Osteoblast (primary cell): ENCODE measurements around the gene NDUFC2. TPM values are rescaled to one million over a fixed set of nuclear protein-coding genes. Genes with fewer than 3 reads are reported as not detected.

ENCODE experiments used
- DNase-seq: peaks from one replicate; pipeline ENCODE4 v3.0.0; 2011; ENCODE audit warnings: low spot score, mixed read lengths; ENCODE audit not compliant: insufficient read length; ENCODE audit errors: missing footprints
- H2AFZ ChIP-seq: 2 replicates; pipeline ENCODE4 v1.6.0; 2011; ENCODE audit warnings: mild to moderate bottlenecking, low read length
- H3K27ac ChIP-seq: 2 replicates; pipeline ENCODE4 v1.5.1; 2011; ENCODE audit warnings: mild to moderate bottlenecking, low read depth, low read length, moderate library complexity
- H3K27me3 ChIP-seq: 2 replicates; pipeline ENCODE4 v1.6.0; 2012; ENCODE audit warnings: mild to moderate bottlenecking, control low read depth, inconsistent platforms, low read length, moderate library complexity; ENCODE audit not compliant: insufficient read depth
- H3K36me3 ChIP-seq: 2 replicates; pipeline ENCODE4 v1.5.1; 2011; ENCODE audit warnings: mild to moderate bottlenecking, low read length, control low read depth, moderate library complexity; ENCODE audit not compliant: insufficient read depth
- H3K4me1 ChIP-seq: 2 replicates; pipeline ENCODE4 v1.5.1; 2011; ENCODE audit warnings: mild to moderate bottlenecking, low read length, control low read depth, moderate library complexity; ENCODE audit not compliant: insufficient read depth
- H3K4me2 ChIP-seq: 2 replicates; pipeline ENCODE4 v1.6.0; 2011; ENCODE audit warnings: mild to moderate bottlenecking, low read length; ENCODE audit not compliant: insufficient read depth
- H3K4me3 ChIP-seq: fragments of 200-600 bp; sonication (generic); 3 replicates; pipeline ENCODE4 v1.5.1; 2012; ENCODE audit warnings: mild to moderate bottlenecking, low read length, inconsistent platforms; ENCODE audit not compliant: insufficient read depth
- H3K79me2 ChIP-seq: 2 replicates; pipeline ENCODE4 v1.6.0; 2012; ENCODE audit warnings: mild to moderate bottlenecking, low read length, control low read depth, inconsistent platforms; ENCODE audit not compliant: insufficient read depth
- H3K9me3 ChIP-seq: 2 replicates; pipeline ENCODE4 v1.5.1; 2011; ENCODE audit warnings: low read depth, low read length, control low read depth
- H4K20me1 ChIP-seq: 2 replicates; pipeline ENCODE4 v1.6.0; 2012; ENCODE audit warnings: mild to moderate bottlenecking, low read length, control low read depth; ENCODE audit not compliant: insufficient read depth
- total RNA-seq: library from RNA; depleted of rRNA; stranded (reverse); fragments of >200 nt; gene quantifications from 2 replicates; pipeline ENCODE4 v1.2.3, GENCODE V29; 2012
- TF ChIP-seq, protein P1 (sequence below): IDR thresholded peaks from 2 replicates; pipeline ENCODE4 v1.5.1; 2011; ENCODE audit warnings: mild to moderate bottlenecking, low read depth, low read length, moderate library complexity; ENCODE audit errors: extremely low read depth

NDUFC2 gene
- total RNA-seq, 1 donor = 98.1 TPM

DNA sequence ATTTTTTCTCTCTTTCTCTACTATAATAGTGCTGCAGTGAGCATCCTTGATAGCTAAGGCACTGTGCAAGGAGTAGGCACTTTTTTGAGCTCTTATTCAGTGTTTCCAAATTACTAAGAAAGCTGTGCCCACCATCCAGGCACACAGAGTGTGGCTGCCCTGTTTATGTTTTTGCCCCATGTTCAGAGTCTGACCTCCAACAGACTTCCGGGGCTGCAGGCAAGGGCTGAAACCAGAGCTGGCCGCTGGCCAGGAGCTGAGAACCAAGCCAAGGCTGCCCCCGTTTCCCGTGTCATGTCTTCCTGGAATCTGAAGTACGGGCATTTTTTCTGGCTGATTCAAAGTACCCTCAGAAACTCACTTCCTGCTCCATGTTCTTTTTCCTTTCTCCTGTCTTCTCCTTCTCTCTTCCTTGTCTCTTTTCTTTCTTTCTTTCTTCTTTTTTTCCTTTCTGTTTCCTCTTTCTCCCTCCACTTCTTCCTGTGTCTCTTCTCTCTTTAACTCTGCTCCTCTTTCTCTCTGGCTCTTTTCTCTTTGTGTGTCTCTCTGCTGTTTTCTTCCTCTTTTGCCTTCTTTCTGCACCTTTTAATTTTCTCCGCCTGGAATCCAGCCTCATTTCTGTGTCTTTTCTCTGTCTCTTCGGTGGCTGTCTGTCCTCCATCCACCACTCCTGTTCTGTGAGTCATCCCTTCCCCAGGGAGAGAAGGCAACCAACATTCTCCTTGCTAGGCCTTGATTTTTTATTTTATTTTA lies 39.6 kb downstream of the NDUFC2 start:
- TF ChIP-seq, protein P1, sequence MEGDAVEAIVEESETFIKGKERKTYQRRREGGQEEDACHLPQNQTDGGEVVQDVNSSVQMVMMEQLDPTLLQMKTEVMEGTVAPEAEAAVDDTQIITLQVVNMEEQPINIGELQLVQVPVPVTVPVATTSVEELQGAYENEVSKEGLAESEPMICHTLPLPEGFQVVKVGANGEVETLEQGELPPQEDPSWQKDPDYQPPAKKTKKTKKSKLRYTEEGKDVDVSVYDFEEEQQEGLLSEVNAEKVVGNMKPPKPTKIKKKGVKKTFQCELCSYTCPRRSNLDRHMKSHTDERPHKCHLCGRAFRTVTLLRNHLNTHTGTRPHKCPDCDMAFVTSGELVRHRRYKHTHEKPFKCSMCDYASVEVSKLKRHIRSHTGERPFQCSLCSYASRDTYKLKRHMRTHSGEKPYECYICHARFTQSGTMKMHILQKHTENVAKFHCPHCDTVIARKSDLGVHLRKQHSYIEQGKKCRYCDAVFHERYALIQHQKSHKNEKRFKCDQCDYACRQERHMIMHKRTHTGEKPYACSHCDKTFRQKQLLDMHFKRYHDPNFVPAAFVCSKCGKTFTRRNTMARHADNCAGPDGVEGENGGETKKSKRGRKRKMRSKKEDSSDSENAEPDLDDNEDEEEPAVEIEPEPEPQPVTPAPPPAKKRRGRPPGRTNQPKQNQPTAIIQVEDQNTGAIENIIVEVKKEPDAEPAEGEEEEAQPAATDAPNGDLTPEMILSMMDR = no peak
- H3K79me2 ChIP-seq = no peaks in the 10 kb centered on the region
- peak; percentile 93 for DNase-seq
- H3K36me3 ChIP-seq = no peaks in the 10 kb centered on the region
- no peaks in the 10 kb centered on the region for H3K27me3 ChIP-seq
- H4K20me1 ChIP-seq = no peaks in the 10 kb centered on the region
- H3K9me3 ChIP-seq = no peaks in the 10 kb centered on the region
- peak overlapping the region; percentile 58 for H3K4me3 ChIP-seq
- H2AFZ ChIP-seq = peak overlapping the region; percentile 90
- H3K4me2 ChIP-seq = peak overlapping the region; percentile 82
- peaks cover 18% of the 10 kb centered on the region for H3K4me1 ChIP-seq
- H3K27ac ChIP-seq = peak overlapping the region; percentile 94

DNA sequence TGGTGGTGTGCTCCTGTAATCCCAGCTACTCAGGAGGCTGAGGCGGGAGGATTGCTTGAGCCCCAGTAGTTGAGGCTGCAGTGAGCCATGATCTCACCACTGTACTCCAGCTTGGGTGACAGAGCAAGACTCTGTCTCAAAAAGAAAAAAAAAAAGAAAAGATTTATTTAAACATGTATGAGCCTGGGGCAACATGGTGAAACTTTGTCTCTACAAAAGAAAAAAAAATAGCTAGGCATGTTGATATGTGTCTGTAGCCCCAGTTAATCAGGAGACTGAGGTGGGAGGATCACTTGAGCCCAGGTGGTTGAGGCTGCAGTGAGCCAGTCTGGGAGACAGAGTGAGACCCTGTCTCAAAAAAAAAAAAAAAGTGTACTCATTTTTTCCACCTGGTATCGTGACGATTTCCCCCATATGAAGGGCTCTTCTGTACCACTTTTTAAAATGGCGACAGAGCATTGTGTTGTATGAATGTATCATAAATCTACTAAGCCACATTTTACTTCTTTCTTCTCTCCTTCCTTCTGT lies 40.2 kb downstream of the NDUFC2 start:
- no peaks in the 10 kb centered on the region for H3K9me3 ChIP-seq
- peak overlapping the region; percentile 82 for H3K4me2 ChIP-seq
- peaks cover 18% of the 10 kb centered on the region for H3K4me1 ChIP-seq
- H3K27ac ChIP-seq = peak overlapping the region; percentile 94
- H2AFZ ChIP-seq = peak overlapping the region; percentile 90
- H3K27me3 ChIP-seq = no peaks in the 10 kb centered on the region
- no peak for DNase-seq
- H3K4me3 ChIP-seq = no peak overlapping the region
- no peaks in the 10 kb centered on the region for H3K36me3 ChIP-seq
- no peaks in the 10 kb centered on the region for H3K79me2 ChIP-seq
- H4K20me1 ChIP-seq = no peaks in the 10 kb centered on the region
- TF ChIP-seq, protein P1 = no peak

GRCh38 chr11:78038697-78039313 lies 40.9 kb downstream of the NDUFC2 start:
- no peaks in the 10 kb centered on the region for H3K27me3 ChIP-seq
- H4K20me1 ChIP-seq = no peaks in the 10 kb centered on the region
- H3K4me1 ChIP-seq = peaks cover 18% of the 10 kb centered on the region
- no peak overlapping the region for H2AFZ ChIP-seq
- H3K27ac ChIP-seq = no peak overlapping the region
- no peak overlapping the region for H3K4me3 ChIP-seq
- TF ChIP-seq, protein P1 = no peak
- no peaks in the 10 kb centered on the region for H3K36me3 ChIP-seq
- no peak for DNase-seq
- H3K79me2 ChIP-seq = no peaks in the 10 kb centered on the region
- no peak overlapping the region for H3K4me2 ChIP-seq
- no peaks in the 10 kb centered on the region for H3K9me3 ChIP-seq
